ENCODE results near the gene TMPRSS7.

Gene TMPRSS7

DNA sequence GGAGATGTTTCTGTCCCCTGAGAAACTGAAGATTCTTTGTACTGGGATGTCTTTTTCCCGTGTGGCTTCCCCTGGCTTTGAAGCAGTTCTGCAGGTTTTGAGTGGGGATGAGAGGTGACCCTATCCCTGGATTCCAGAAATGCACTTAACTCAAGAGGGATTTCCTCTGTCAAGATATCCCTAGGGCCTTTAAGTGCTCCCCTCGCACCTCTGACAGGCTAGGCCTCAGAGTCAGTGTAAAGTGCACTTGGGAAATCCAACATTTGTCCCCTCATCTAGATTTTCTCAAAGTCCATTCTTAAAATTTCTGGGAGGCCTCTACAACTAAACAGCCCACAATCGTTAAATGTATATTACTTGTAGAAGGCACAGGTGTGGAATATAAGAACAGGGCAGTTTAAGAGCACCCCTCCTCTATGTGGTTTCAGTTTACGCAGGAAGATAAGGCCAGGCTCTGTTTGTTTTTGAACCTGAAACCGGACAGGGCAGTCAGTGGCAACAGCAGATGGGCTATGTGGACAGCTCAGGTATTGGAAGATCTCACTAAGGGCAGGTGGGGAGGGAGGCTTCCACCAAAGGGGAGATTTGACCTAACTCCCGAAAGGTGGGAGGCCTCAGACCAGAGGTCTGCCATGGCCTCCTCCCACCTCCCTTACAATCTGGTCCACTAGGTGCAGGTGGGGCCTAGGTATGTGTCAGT lies 56.5 kb downstream of the TMPRSS7 start:
- Histone ChIP-seq H3K9me3 (ENCODE audit: insufficient read depth, low read length) (no peaks in the 10 kb centered on the region), H3K36me3 (replicated peaks; ENCODE audit: low read depth, low read length) (no peaks in the 10 kb centered on the region), H2AFZ (ENCODE audit: low read depth, low read length) (no peak overlapping the region), H4K20me1 (ENCODE audit: insufficient read depth, low read length) (no peaks in the 10 kb centered on the region), H3K4me2 (ENCODE audit: low read length) (no peak overlapping the region), H3K27me3 (ENCODE audit: low read depth, low read length) (0 out of 2 replicates have a peak, but pooled peaks cover 3% of the 10 kb centered on the region), H3K9ac (ENCODE audit: low read length) (no peak overlapping the region), H3K4me1 (ENCODE audit: low read length) (peaks cover 19% of the 10 kb centered on the region), H3K27ac (ENCODE audit: low read length) (no peak overlapping the region), H3K4me3 (ENCODE audit: low read length) (no peak overlapping the region), H3K79me2 (ENCODE audit: low read length) (no peaks in the 10 kb centered on the region)
- TF ChIP-seq CTCF (IDR thresholded peaks at IDR 0.05; ENCODE audit: low read depth, low read length), result no peak
- TF ChIP-seq EZH2phosphoT487 (IDR thresholded peaks at IDR 0.05; ENCODE audit: low read depth), result no peak

DNA sequence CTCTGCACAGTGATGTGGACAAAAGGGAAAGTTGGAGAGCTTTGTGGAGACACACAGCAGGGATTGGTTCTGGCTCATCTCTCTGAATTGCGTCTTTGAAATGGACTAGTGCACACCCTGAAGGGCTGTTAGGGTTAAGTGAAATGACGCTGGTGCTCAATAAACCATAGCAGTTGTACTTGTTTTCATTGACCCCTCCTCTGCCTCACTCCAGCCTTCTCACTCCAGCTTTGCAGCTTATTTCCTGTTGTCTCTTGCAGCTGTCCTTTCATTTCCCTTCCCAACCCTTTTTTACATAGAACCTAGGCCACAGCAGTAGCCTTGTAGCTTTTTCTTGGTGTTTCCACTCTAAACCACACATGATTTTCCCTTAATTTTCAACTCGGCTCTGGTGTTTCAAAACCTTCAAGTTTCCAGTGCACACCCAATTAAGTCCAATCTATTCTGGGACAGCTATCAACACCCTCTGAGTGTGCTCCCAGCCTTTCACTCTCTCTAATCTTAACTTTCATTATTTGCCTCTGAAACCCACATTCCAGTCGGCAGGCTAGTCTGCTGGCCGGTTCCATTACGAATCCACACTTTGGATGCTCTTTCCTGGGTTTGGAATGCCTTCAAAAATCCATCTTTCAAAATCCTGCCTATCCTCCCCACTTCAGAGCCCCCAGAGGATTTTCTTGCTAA lies 58.1 kb downstream of the TMPRSS7 start:
- Histone ChIP-seq H3K4me3 (ENCODE audit: low read length) (no peak overlapping the region), H2AFZ (ENCODE audit: low read depth, low read length) (0 out of 2 replicates have a peak overlapping the region, but pooled peaks have one; percentile 13), H3K27ac (ENCODE audit: low read length) (no peak overlapping the region), H3K27me3 (ENCODE audit: low read depth, low read length) (no peaks in the 10 kb centered on the region), H3K4me2 (ENCODE audit: low read length) (peak overlapping the region; percentile 21), H3K9ac (ENCODE audit: low read length) (no peak overlapping the region), H3K4me1 (ENCODE audit: low read length) (peaks cover 11% of the 10 kb centered on the region), H3K79me2 (ENCODE audit: low read length) (no peaks in the 10 kb centered on the region), H4K20me1 (ENCODE audit: insufficient read depth, low read length) (no peaks in the 10 kb centered on the region), H3K36me3 (replicated peaks; ENCODE audit: low read depth, low read length) (no peaks in the 10 kb centered on the region), H3K9me3 (ENCODE audit: insufficient read depth, low read length) (no peaks in the 10 kb centered on the region)
- TF ChIP-seq CTCF (IDR thresholded peaks at IDR 0.05; ENCODE audit: low read depth, low read length) (no peak), EZH2phosphoT487 (IDR thresholded peaks at IDR 0.05; ENCODE audit: low read depth) (no peak)

GRCh38 chr3:112093180-112093522 lies 58.6 kb downstream of the TMPRSS7 start:
- Histone ChIP-seq H3K36me3 (replicated peaks; ENCODE audit: low read depth, low read length) (no peaks in the 10 kb centered on the region), H3K4me1 (ENCODE audit: low read length) (peaks cover 11% of the 10 kb centered on the region), H3K4me2 (ENCODE audit: low read length) (peak overlapping the region; percentile 21; the same call in 1 of the 2 replicates), H3K27me3 (ENCODE audit: low read depth, low read length) (no peaks in the 10 kb centered on the region), H3K27ac (ENCODE audit: low read length) (no peak overlapping the region), H4K20me1 (ENCODE audit: insufficient read depth, low read length) (no peaks in the 10 kb centered on the region), H2AFZ (ENCODE audit: low read depth, low read length) (0 out of 2 replicates have a peak overlapping the region, but pooled peaks have one; percentile 13), H3K79me2 (ENCODE audit: low read length) (no peaks in the 10 kb centered on the region), H3K9me3 (ENCODE audit: insufficient read depth, low read length) (no peaks in the 10 kb centered on the region), H3K4me3 (ENCODE audit: low read length) (no peak overlapping the region), H3K9ac (ENCODE audit: low read length) (no peak overlapping the region)
- no peak for TF ChIP-seq EZH2phosphoT487 (IDR thresholded peaks at IDR 0.05; ENCODE audit: low read depth)
- TF ChIP-seq CTCF (IDR thresholded peaks at IDR 0.05; ENCODE audit: low read depth, low read length), result no peak

DNA sequence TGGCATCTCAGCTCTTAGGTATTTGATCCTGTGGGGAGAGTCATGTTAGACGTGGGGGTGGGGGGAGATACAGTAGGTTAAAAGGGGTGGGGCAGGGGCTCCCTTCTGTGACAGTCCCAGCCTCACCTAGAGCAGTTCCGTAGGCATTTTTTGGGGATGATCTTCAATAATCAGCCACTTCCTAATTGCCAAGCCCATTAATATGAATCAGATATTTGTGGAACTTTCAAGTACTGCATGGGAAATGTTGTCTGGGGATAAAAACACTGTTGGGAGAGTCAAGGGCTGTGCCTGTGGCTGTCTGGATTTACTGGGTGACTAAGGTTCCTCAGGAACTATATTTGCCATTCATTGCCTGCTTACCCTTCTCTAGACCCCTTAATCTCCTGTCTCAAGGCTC lies 61.2 kb downstream of the TMPRSS7 start:
- Histone ChIP-seq H3K4me2 (ENCODE audit: low read length) (no peak overlapping the region), H3K9me3 (ENCODE audit: insufficient read depth, low read length) (no peaks in the 10 kb centered on the region), H4K20me1 (ENCODE audit: insufficient read depth, low read length) (no peaks in the 10 kb centered on the region), H3K4me1 (ENCODE audit: low read length) (peaks cover 11% of the 10 kb centered on the region), H3K79me2 (ENCODE audit: low read length) (no peaks in the 10 kb centered on the region), H3K27ac (ENCODE audit: low read length) (no peak overlapping the region), H3K27me3 (ENCODE audit: low read depth, low read length) (no peaks in the 10 kb centered on the region), H3K36me3 (replicated peaks; ENCODE audit: low read depth, low read length) (no peaks in the 10 kb centered on the region), H3K9ac (ENCODE audit: low read length) (no peak overlapping the region), H2AFZ (ENCODE audit: low read depth, low read length) (no peak overlapping the region), H3K4me3 (ENCODE audit: low read length) (no peak overlapping the region)
- TF ChIP-seq CTCF (IDR thresholded peaks at IDR 0.05; ENCODE audit: low read depth, low read length) (no peak), EZH2phosphoT487 (IDR thresholded peaks at IDR 0.05; ENCODE audit: low read depth) (no peak)
